GM21360 (cell line): ENCODE measurements around the gene PCNT.

Experiments
- ATAC-seq: cut with Tn5 transposase; IDR thresholded peaks from one replicate; pipeline ENCODE4 v1.9.1; 2021; ENCODE audit warnings: mild to moderate bottlenecking, moderate library complexity; ENCODE audit not compliant: unreplicated experiment

Gene PCNT, protein sequence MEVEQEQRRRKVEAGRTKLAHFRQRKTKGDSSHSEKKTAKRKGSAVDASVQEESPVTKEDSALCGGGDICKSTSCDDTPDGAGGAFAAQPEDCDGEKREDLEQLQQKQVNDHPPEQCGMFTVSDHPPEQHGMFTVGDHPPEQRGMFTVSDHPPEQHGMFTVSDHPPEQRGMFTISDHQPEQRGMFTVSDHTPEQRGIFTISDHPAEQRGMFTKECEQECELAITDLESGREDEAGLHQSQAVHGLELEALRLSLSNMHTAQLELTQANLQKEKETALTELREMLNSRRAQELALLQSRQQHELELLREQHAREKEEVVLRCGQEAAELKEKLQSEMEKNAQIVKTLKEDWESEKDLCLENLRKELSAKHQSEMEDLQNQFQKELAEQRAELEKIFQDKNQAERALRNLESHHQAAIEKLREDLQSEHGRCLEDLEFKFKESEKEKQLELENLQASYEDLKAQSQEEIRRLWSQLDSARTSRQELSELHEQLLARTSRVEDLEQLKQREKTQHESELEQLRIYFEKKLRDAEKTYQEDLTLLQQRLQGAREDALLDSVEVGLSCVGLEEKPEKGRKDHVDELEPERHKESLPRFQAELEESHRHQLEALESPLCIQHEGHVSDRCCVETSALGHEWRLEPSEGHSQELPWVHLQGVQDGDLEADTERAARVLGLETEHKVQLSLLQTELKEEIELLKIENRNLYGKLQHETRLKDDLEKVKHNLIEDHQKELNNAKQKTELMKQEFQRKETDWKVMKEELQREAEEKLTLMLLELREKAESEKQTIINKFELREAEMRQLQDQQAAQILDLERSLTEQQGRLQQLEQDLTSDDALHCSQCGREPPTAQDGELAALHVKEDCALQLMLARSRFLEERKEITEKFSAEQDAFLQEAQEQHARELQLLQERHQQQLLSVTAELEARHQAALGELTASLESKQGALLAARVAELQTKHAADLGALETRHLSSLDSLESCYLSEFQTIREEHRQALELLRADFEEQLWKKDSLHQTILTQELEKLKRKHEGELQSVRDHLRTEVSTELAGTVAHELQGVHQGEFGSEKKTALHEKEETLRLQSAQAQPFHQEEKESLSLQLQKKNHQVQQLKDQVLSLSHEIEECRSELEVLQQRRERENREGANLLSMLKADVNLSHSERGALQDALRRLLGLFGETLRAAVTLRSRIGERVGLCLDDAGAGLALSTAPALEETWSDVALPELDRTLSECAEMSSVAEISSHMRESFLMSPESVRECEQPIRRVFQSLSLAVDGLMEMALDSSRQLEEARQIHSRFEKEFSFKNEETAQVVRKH (N-terminal part only)

DNA sequence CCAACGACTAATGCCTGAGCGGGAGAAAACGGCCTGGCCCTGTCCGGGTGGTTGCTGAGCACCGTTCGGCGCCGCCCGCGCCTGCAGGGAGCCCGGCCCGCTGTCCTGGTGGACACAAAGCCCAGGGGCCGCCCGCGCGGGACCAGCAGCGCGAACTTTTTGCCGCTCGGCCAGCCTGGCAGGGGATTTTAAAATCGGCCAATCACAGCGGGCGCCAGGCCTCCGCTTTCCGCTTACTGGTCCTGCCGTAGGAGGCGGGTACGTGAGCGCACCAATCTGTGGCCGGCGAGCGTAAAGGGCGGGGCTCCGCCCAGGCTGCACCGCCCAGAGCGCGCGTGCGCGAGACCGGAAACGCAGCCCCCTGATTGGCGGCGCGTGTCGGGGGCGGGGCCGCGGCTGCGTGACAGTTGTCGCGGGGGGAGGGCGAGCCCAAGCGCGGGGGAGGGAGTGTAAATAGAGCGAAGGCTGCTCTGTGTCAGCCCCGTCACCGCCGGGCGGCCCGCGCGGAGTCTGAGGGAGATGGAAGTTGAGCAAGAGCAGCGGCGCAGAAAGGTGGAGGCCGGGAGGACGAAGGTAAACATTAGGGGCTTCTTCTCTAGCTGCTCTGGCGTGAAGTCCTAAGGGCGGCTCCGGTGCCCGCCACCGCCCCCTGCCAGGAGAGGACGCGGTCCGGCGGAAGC lies at the start of gene PCNT, which contains the start of gene C21orf58:
Gene PCNT, plus strand, starts transcription at position 447 of the 680 bp plus-strand sequence. Its CDS starts 73 bp downstream, at position 520.
Gene C21orf58, minus strand, starts transcription at position 161 of the 680 bp plus-strand sequence. CDS start 1,132 bp downstream, outside the sequence.
- ATAC-seq, result peak; percentile 75

DNA sequence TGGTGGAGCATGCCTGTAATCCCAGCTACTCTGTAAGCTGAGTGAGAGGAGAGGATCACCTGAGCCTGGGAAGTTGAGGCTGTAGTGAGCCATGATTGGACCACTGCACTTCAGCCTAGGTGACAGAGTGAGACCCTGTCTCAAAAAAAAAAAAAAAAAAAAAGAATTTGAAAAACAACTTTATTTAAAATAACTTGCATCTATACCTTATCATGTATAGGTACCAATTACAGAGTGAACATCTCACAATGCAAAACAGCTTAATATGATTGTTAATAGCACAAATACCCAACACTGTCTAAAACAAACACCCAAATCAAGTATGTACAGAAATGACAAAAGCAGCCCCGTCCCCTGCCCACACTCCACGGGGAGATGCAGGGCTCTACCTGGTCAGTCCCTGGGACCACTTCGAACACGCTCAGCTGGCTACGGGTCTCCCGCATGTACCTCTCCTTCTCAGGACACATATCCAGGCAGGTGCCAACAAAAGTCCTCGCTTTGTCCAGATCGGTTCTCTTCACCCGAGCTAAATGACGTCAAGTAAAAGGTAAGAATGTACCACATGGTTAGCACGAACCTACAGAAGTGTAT lies 49.1 kb upstream of the PCNT start:
- ATAC-seq, result no peak

DNA sequence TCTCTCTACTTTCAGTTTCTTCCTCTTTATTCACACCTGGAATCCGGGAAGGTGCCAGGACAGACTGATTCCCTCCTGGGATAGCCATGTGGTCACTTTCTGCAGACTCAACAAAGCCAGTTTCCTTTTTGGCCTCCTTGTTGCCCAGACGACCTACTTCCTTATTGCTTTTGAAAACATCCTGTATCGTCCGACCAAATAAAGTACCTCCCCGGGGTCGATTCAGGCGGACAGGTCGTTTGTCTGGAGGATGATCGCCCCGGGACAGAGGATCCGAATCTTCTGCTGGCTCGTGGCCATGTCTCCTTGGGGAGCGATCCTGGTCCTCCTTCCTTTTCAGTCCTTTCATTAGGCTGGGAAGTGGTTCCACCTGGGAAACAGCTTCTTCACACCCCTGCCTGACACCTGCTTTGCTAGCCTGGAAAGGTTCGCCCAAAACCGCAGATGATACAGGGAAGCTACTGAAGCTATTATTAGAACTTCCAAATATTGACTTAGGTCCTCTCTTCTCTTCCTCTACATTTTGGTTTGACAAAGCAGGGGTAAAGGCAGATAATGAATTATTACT lies 39.8 kb upstream of the PCNT start:
- no peak for ATAC-seq

DNA sequence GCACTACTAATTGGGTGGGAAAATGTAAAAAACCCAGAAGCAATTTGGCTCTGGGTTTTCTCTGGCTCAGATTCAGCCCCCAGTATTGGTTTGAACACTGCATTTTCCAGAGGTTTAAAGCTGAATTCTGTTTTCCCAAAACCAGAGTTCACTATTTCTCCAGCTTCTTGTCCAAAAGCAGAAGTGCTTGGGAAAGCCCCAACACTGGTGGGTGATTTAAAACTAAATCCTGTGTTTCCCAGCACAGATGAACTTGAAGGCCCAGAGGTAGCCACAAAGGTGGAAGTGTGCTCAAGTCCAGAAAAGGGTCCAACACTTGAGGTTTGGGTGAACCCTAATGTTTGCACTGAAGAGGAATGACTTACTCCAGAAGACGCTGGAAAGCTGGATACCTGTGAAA lies 39.2 kb upstream of the PCNT start:
- no peak for ATAC-seq

DNA sequence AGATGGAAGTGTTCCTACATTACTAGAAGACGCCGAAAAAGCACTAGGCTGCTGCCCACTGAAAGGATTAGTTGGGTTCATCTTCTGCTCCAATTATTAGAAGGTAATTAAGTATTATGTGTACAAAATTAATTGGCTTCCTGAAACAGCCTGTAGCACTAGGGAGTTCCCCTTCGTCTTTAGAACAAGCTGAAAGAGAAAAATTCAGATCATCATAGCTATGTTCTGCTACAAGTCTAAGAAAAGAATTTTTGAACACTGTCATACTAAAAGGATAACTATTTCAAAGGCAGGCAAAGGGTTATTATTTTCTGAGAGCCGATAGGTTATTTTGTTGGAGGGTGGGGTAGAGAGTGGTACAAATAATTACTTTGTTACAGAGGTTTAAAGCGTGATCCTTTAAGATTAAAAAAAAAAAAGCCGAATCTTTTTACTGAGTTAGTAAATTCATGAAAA lies 38.7 kb upstream of the PCNT start, which contains the start of gene MCM3AP:
Gene MCM3AP, minus strand, starts transcription at position 406 of the 456 bp plus-strand sequence. Its CDS starts 325 bp downstream, at position 81.
- ATAC-seq, result no peak

DNA sequence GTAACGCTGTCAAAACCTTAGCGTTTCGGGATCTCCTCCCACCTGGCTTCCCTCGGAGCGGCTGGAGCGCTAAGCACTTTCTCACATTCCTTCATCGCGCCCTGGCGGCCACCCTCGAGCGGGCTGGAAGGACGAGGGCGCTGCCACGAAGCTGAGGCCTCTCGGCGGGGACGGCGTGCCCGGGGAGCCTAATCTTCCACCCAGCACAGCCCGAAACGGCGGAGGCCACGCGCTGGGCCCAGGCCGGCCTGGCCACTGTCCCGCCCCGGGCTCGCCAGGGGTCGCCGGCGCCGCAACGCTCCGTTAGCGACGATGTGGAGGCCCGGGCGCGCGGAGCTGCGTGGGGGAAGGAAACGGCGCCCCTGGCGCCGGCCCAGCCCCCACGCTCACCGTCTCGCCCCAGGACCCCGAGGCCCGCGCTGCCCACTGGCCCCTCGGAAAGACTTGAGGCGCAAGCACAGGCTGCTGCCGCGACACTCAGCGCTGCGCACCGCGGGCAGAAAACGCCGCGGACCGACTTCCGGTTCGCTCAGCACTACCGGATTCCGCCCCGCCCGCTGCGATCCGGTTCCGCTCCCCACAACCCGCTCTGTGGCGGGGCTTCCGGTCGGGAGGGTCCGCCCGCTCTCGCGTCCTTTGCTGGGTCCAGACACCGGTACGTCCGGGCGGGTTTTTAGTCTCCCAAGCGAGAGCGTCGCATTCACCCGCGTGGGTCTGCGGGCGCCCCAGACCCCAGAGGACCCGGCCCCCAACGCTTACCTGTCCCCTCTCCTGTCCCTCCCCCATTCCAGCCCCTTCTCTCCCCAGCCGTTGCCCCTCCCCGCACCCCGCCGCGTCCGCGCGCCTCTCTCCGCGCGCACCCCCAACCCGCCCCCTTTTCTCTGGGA lies 38.0 kb upstream of the PCNT start, which contains the start of gene YBEY:
Gene YBEY, plus strand, starts transcription at position 582 of the 887 bp plus-strand sequence. CDS start 572 bp downstream, outside the sequence.
- ATAC-seq, result peak; percentile 75

DNA sequence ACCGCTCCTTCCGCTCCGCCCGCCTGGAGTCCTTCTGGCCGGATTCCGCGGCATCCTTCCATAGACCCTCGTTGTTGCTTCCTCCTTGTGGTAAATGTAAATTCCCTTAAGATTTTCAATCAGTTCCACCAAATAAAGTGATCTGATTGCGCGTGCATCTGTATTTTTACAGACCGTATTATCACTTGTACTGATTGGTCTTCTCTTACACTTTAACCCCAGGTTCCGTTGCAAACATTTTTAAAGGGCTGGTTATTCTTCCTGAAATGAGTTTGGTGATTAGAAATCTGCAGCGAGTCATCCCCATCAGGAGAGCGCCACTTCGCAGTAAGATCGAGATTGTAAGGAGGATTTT lies 37.3 kb upstream of the PCNT start:
- peak; percentile 20 for ATAC-seq

DNA sequence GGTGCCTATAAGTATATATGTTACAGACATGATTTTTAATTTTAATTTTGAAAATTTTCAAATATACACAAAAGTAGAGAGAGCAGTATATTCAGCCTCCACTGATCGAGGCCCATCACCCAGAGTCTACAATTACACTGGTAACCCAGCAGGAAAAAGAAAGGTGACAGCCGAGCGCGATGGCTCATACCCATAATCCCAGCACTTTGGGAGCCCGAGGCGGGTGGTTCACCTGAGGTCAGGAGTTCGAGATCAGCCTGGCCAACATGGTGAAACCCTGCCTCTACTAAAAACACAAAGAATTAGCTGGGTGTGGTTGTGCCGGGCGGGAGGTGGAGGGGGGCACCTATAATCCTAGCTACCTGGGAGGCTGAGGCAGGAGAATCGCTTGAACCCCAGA lies 36.4 kb upstream of the PCNT start:
- ATAC-seq, result no peak

DNA sequence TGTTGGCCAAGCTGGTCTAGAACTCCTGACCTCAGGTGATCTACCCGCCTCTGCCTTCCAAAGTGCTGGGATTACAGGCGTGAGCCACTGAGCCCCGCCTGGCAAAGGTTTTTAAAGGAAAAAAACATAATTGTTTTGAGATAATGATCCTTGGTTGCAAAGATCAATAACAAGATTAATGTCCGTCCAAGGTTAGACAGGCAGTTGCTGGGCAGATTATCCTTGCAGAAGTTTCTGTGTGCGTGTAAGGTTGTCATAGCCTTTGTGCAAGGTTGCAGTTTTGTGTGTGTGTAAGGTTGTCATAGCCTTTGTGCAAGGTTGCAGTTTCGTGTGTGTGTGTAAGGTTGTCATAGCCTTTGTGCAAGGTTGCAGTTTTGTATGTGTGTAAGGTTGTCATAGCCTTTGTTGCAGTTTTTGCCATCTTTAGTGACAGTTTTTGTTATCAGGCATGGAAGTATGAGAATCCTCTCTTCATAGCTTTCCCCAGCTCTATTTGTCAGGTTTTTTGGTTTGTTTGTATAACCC lies 34.2 kb upstream of the PCNT start:
- ATAC-seq, result no peak

DNA sequence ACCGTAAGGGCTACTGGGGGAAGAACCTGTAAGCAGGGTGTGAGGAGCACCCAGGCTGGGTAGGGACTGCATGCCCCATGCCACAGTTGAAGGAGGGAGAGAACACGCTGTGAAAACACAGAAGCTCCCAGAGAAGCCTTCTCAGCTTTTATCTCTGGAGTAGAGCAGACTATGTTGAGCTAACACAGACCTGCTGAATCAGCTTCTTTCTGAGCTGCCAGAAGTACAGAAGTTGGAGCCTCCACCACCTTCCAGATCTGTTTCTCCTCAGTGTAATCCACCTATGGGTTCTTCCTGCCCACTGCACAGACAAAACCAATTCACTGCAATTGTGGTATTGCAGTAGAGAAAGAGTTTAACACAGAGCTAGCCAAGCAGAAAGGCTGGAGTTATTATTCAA lies 32.4 kb upstream of the PCNT start:
- no peak for ATAC-seq

DNA sequence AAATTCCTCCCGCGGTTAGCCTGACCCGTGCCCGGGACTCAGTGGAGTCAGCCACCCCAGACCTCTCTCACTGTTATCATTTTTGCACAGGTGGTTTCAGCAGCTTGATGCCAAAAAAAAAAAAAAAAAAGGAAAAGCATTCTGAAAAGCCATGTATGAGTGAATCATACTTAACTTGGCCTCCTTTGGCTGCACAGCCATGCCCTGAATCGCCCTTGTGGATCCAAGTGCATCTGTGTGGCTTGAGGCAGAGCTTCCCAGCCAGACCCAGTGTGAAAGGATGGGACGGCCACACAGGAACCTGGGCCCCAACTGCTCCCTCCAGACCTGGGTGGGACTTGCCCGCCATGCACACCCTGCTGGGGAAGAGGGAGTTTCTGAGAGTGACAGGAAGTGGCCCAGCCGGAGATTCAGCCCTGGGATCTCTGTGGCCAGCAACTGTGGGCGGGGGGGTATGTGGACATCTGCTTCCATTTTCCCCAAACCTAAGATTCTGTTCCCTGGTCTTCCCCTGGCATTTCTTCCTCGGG lies 29.2 kb upstream of the PCNT start:
- no peak for ATAC-seq

DNA sequence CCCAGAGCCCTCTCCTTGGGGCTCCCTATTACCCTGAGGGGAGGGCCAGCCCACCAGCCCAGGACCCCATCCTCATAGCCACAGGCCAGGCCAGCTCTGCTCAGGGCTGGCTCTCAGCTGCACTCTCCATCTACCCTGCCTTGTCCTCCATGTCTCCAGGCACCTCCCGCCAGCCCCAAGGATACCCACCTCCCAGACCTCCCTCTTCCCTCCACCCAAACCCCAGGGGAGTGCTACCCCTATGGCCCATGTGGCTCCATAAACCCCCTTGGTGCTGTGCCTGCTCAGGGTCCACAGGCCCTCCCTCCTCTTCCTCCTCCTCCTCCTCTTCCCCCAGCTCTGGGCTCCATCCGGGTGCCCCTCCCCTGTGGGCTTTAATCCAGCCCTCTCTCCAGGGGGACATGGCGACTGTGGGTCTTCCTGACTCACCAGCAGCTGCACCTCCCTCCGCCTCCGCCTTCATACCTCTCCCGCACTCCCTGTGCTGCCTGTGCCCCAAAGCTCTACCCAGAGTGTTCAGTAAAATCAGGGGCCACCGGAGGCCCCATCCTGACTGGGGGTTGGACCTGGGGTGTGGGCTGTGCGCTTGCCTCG lies 28.7 kb upstream of the PCNT start:
- no peak for ATAC-seq

DNA sequence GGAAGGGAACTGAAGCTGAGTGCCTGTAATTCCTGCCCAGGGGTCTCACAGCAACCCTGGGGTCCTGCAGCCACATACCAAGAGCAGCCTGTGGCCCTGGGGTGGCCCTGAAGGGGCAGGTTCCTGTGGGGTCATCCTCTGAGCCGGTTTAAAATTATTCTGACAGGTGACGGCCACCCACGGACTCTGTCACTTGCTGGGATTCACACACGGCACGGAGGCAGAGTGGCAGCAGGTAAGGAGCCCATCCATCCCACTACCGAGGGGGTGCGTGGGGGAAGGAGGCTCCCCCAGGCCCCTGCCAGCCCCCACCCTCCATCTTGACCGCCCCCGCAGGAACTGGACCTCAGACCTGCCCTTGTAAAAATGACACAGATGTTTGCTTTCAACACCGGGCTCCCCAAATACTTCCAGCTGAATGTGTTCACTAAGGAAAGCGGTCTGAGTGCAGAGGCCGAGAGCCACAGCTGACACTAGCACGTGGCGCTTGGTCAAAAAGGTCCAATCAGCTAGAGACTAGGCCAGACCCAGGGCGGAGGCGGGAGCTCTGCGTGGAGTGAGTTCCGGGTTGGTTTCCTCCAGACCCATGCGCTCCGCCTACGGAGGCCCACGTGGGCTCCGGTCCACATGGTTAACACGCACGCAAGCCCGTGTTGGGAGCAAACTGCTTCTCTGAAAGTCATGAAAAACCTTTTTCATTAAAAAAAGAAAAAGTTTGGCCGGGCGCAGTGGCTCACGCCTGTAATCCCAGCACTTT lies 27.8 kb upstream of the PCNT start:
- no peak for ATAC-seq

DNA sequence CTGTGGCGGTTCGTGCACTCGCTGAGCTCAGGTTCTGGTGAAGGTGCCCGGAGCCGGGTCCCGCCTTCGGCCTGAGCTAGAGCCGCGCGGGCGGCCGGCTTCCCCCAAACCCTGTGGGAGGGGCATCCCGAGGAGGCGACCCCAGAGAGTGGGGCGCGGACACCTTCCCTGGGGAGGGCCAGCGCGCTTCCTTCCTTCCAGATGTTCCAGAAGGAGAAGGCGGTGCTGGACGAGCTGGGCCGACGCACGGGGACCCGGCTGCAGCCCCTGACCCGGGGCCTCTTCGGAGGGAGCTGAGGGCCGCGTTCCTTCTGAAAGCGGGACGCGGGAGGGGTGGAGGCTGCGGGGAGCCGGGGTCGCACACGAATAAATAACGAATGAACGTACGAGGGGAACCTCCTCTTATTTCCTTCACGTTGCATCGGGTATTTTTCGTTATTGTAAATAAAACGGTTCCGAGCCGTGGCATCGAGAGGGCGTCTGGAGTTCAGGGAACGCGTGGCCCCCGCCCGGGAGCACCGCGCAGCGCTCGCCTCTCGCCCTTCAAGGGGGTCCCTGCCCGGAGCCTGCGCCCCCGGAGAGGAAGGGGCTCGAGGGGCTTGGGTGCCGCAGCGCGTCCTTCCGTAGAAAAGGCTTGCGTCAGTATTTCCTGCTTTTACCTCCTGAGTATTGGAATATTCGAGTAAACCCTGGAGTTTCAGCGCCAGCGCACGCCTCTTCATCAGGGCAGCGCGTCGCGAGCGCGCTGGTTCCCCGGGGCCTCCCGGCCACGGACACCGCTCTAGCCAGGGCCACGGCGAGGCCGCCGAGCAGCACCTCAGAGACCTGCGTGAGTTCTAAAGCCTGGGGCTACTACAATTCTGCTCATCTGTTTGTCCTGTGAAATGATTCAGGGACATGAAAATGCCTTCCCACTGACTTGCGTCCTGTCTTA lies 26.4 kb upstream of the PCNT start:
- ATAC-seq, result no peak

DNA sequence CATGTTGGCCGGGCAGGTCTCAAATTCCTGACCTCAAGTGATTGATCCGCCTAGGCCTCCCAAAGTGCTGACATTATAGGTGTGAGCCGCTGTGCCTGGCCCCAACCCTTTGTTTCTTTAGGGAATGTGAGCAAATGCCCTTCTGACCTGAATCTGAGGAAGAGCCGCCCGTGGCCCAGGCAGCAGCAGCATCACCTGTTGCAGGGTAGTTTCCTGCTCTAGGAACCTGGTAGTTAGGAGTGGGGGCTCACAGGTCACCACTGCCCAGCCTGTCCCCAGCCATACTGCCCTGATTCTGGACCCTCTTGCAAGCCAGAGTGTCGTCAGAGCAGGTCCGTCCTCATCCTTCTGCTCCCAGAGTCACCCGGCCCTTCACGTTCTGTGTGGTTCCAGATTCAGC lies 24.8 kb upstream of the PCNT start:
- ATAC-seq, result no peak

DNA sequence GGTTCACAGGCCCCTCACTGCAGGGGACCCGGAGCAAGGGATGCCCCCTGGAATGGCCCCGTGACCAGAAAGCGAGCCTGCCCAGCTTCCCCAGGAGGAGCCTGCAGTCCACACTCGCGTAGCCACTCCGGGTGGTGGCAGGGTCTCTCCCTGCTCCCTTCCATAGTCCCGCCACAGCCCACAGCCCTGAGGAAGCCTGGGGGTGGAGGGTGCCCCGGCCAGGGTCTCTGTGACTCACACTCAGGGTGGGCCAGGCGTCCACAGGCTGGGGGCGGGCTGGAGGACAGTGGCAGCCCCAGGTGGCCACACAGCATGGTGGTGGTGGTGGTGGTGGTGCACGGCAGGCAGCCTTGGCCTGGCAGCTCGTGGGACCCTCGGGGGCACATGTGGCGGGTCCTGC lies 22.2 kb upstream of the PCNT start:
- no peak for ATAC-seq
